ENCODE measurements around the gene TMPRSS13.

The TMPRSS13 gene

DNA sequence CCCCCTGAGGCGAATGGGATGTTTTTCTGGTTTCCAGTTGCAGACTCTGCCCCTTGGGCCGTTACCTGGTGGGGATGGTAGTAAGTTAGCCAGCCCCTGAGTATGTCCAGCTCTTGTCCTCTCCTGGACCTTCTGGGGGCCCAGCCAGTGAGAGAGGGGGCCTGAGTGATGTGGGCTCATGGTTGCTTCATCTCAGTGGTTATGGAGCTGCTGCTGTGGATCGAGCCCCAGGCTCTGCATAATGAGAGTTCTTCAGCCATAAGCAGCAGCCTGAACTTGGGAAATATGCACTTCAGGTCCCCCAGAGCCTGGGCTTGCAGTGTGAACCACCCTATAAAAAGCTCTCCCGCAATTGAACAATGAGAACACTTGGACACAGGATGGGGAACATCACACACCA is 5.9 kb downstream of the TMPRSS13 start:
- peaks cover 0 to 5% of the 10 kb centered on the region in 2 donors for H3K4me1 ChIP-seq (ENCODE audit: control insufficient read depth in 1 of 2, insufficient read depth in 2 of 2, low read length in 2 of 2)
- no peak overlapping the region for H3K27ac ChIP-seq (ENCODE audit: low read depth, low read length)
- no peak overlapping the region for H3K9ac ChIP-seq (ENCODE audit: low read depth in 1 of 2, low read length in 2 of 2)

DNA sequence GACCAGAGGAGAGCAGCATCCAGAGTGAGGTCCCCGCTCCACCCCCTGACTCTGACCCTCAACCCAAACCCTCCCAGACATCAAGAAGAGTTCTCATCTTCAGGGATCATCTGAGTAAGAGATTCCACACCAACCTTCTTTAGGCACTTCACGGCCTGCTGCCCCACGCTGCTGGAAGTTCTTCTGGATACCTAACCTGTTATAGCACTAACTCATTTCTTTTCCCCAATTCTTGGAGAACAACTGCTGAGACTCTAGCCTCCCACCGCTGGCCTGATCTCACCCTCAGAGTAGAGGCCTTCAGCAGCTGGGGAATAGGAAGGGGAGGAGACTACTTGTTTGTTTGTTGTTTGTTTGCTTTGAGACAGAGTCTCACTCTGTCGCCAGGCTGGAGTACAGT is 7.3 kb downstream of the TMPRSS13 start:
- no peaks in the 10 kb centered on the region for H3K36me3 ChIP-seq (ENCODE audit: control insufficient read depth in 1 of 2, insufficient read depth in 2 of 2, low read length in 2 of 2)
- no peak overlapping the region for H3K9ac ChIP-seq (ENCODE audit: low read depth in 1 of 2, low read length in 2 of 2)
- no peaks in the 10 kb centered on the region for H3K9me3 ChIP-seq (ENCODE audit: control insufficient read depth in 1 of 2, low read length in 2 of 2)
- H3K27ac ChIP-seq (ENCODE audit: low read depth, low read length), result no peak overlapping the region
- H3K4me1 ChIP-seq (ENCODE audit: control insufficient read depth in 1 of 2, insufficient read depth in 2 of 2, low read length in 2 of 2), result peaks cover 0 to 5% of the 10 kb centered on the region in 2 donors
- no peak overlapping the region for H3K4me3 ChIP-seq (ENCODE audit: low read depth in 1 of 2, low read length in 2 of 2)
- no peaks in the 10 kb centered on the region for H3K27me3 ChIP-seq (ENCODE audit: control insufficient read depth in 1 of 2, insufficient read depth in 2 of 2, low read length in 2 of 2)

More for the DNA sequence above, 5.9 kb downstream of the TMPRSS13 start:
- no peaks in the 10 kb centered on the region for H3K36me3 ChIP-seq (ENCODE audit: control insufficient read depth in 1 of 2, insufficient read depth in 2 of 2, low read length in 2 of 2)
- H3K27me3 ChIP-seq (ENCODE audit: control insufficient read depth in 1 of 2, insufficient read depth in 2 of 2, low read length in 2 of 2), result no peaks in the 10 kb centered on the region
- no peaks in the 10 kb centered on the region for H3K9me3 ChIP-seq (ENCODE audit: control insufficient read depth in 1 of 2, low read length in 2 of 2)
- no peak overlapping the region for H3K4me3 ChIP-seq (ENCODE audit: low read depth in 1 of 2, low read length in 2 of 2)

DNA sequence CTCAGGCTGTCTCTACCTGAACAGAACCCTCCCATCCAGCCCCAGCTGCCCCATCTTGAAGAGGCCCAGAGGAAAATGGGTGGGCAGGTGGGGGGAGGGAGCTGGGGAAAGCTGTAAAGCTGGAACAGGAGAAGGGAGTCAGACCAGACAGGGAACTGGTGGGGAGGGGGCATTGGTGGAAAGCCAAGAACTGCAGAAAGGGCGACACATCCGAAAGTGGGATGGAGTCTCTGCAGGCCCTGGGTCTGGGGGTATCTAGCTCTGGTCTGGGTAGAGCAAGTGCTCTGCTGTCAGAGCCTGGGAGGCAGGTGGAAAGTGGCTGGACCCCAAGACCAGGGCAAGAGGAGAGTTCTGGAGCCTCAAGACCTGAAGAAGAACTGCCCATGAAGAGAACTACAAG is 7.7 kb downstream of the TMPRSS13 start:
- Histone ChIP-seq H3K36me3 (ENCODE audit: control insufficient read depth in 1 of 2, insufficient read depth in 2 of 2, low read length in 2 of 2) (no peaks in the 10 kb centered on the region), H3K4me3 (ENCODE audit: low read depth in 1 of 2, low read length in 2 of 2) (no peak overlapping the region), H3K9me3 (ENCODE audit: control insufficient read depth in 1 of 2, low read length in 2 of 2) (no peaks in the 10 kb centered on the region), H3K4me1 (ENCODE audit: control insufficient read depth in 1 of 2, insufficient read depth in 2 of 2, low read length in 2 of 2) (peaks cover 0 to 5% of the 10 kb centered on the region in 2 donors), H3K27me3 (ENCODE audit: control insufficient read depth in 1 of 2, insufficient read depth in 2 of 2, low read length in 2 of 2) (no peaks in the 10 kb centered on the region), H3K27ac (ENCODE audit: low read depth, low read length) (no peak overlapping the region), H3K9ac (ENCODE audit: low read depth in 1 of 2, low read length in 2 of 2) (no peak overlapping the region)

DNA sequence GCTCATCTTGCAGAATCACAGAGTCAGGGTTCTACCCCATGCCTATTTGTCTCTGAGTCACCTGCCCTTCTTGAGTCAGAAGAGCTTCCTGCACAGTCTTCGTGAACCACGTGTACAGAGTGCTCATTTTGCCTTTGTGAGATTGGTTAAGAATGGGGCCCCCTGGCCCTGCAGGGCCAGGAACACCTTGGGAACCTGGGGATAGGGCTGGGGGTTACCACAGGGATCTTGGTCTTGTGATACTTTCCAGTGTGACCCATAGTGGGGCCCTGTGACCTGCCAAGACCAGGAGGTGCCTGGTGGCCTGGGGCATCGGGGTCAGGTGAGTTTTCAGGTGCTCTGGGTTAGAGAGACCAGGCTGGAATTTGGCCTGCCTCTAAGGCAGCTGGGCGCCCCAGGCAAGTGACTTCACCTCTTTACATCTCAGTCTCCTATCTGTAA is 9.4 kb downstream of the TMPRSS13 start:
- Histone ChIP-seq H3K27ac (ENCODE audit: low read depth, low read length) (no peak overlapping the region), H3K4me1 (ENCODE audit: control insufficient read depth in 1 of 2, insufficient read depth in 2 of 2, low read length in 2 of 2) (peaks cover 0 to 11% of the 10 kb centered on the region in 2 donors), H3K36me3 (ENCODE audit: control insufficient read depth in 1 of 2, insufficient read depth in 2 of 2, low read length in 2 of 2) (no peaks in the 10 kb centered on the region), H3K9me3 (ENCODE audit: control insufficient read depth in 1 of 2, low read length in 2 of 2) (no peaks in the 10 kb centered on the region), H3K27me3 (ENCODE audit: control insufficient read depth in 1 of 2, insufficient read depth in 2 of 2, low read length in 2 of 2) (no peaks in the 10 kb centered on the region), H3K9ac (ENCODE audit: low read depth in 1 of 2, low read length in 2 of 2) (no peak overlapping the region), H3K4me3 (ENCODE audit: low read depth in 1 of 2, low read length in 2 of 2) (no peak overlapping the region)

DNA sequence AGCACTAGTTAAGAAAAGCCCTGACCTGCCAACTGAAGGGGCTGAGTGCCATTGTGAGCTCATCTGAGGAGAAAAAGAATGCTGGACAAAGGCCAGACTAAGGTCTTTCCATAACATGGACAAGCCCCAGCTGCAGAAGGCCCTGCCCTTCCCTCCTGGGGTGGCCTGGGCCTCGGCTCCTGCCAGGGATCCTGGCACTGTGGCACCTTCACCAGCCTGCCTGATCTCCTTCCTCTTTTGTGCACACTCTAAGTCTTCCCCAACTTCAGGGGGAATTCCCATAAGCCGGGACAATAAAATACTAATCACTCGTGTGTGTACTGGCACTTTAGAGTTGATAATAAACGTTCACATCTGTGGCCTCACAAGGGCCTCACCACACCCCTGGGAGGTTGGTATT is 9.9 kb downstream of the TMPRSS13 start:
- no peak overlapping the region for H3K9ac ChIP-seq (ENCODE audit: low read depth in 1 of 2, low read length in 2 of 2)
- H3K4me3 ChIP-seq (ENCODE audit: low read depth in 1 of 2, low read length in 2 of 2), result no peak overlapping the region
- peaks cover 0 to 12% of the 10 kb centered on the region in 2 donors for H3K4me1 ChIP-seq (ENCODE audit: control insufficient read depth in 1 of 2, insufficient read depth in 2 of 2, low read length in 2 of 2)
- H3K9me3 ChIP-seq (ENCODE audit: control insufficient read depth in 1 of 2, low read length in 2 of 2), result no peaks in the 10 kb centered on the region
- no peaks in the 10 kb centered on the region for H3K36me3 ChIP-seq (ENCODE audit: control insufficient read depth in 1 of 2, insufficient read depth in 2 of 2, low read length in 2 of 2)
- H3K27me3 ChIP-seq (ENCODE audit: control insufficient read depth in 1 of 2, insufficient read depth in 2 of 2, low read length in 2 of 2), result no peaks in the 10 kb centered on the region
- no peak overlapping the region for H3K27ac ChIP-seq (ENCODE audit: low read depth, low read length)

DNA sequence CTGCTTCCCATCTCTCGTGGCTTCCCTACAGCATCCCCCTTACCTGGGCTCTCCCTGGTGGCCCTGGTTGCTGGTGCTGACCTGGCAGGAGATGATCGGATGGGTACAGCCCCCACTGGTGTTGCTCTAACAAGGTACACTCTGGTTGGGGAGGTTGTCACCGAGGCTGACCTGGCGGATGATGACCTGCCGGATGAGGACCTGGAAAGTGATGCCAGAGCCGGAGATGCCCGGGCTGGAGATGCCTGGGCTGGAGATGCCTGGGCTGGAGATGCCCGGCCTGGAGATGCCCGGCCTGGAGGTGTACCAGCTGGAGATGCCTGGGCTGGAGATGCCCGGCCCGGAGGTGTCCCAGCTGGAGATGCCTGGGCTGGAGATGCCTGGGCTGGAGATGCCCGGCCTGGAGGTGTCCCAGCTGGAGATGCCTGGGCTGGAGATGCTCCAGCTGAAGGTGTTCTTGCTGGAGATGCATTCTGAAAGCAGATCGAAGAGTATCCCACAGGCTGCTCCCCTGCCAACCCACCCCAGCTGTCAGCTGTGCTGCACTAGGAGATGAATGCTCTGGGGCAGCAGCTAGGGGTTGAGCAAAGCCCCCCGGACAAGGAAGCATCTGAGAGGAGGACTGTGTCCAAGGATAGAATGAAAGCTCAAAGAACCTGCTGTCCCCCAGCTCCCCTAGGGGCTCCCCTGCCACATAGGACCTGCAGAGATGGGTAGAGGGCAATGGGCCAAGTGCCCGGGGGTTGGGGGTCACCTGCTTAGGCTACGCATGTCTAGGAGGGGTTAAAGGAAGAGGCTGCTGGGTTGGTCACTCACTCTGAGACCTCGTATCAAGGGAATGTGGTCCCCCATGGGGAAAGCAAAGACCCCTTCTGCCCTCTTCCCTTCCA is 10.6 kb downstream of the TMPRSS13 start:
- Histone ChIP-seq H3K4me3 (ENCODE audit: low read depth in 1 of 2, low read length in 2 of 2) (no peak overlapping the region), H3K4me1 (ENCODE audit: control insufficient read depth in 1 of 2, insufficient read depth in 2 of 2, low read length in 2 of 2) (peaks cover 0 to 12% of the 10 kb centered on the region in 2 donors), H3K9ac (ENCODE audit: low read depth in 1 of 2, low read length in 2 of 2) (no peak overlapping the region), H3K27ac (ENCODE audit: low read depth, low read length) (no peak overlapping the region), H3K9me3 (ENCODE audit: control insufficient read depth in 1 of 2, low read length in 2 of 2) (no peaks in the 10 kb centered on the region), H3K36me3 (ENCODE audit: control insufficient read depth in 1 of 2, insufficient read depth in 2 of 2, low read length in 2 of 2) (no peaks in the 10 kb centered on the region), H3K27me3 (ENCODE audit: control insufficient read depth in 1 of 2, insufficient read depth in 2 of 2, low read length in 2 of 2) (no peaks in the 10 kb centered on the region)

DNA sequence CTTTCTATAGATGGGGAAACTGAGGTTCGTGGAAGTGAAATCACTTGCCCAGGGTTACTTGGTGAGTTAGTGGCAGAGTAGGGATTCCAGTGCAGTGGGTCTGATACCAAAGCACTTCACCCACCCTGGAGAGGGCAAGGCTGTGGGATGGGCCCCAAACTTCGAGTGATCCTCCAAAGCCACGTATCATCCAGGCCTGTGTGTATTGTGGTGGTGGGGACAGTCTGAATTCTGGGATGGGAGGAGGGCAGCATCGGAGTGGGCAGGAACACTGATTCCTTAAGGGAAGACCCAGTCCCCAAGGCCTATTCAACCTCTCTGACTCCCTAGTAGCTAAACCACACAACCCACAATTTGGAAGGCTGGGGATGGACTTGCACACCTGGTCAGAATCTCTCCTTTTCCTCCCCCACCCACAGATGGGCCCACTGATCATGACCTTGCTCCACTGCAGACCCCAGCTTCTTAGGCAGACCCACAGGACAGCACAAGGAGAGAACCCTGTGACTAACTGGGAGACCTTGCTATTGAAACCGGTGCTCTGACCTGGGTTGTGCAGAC is 11.5 kb downstream of the TMPRSS13 start:
- H3K4me1 ChIP-seq (ENCODE audit: control insufficient read depth in 1 of 2, insufficient read depth in 2 of 2, low read length in 2 of 2), result peaks cover 0 to 12% of the 10 kb centered on the region in 2 donors

DNA sequence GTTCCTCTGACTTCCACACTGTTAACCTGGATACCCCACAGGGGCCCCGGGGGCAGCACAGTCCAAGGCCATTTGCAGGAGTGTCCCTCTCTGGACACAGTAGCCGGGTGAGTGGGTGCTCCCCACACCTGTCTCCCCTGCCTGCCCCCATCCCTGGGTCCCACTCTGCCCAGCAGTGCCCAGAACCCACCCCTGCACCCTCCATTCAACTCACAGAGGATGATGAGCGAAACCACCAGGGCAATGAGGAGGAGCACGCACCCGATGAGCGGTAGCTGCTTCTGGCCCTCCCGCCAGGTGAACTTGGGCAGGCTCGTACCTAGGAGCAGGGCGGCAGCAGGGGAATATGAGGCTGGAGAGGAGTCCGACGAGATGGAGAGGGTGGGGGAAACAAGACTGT is 12.2 kb downstream of the TMPRSS13 start:
- H3K27ac ChIP-seq (ENCODE audit: low read depth, low read length), result no peak overlapping the region
- no peaks in the 10 kb centered on the region for H3K9me3 ChIP-seq (ENCODE audit: control insufficient read depth in 1 of 2, low read length in 2 of 2)
- no peaks in the 10 kb centered on the region for H3K27me3 ChIP-seq (ENCODE audit: control insufficient read depth in 1 of 2, insufficient read depth in 2 of 2, low read length in 2 of 2)

More for the DNA sequence above, 11.5 kb downstream of the TMPRSS13 start:
- Histone ChIP-seq H3K9me3 (ENCODE audit: control insufficient read depth in 1 of 2, low read length in 2 of 2) (no peaks in the 10 kb centered on the region), H3K9ac (ENCODE audit: low read depth in 1 of 2, low read length in 2 of 2) (no peak overlapping the region), H3K27ac (ENCODE audit: low read depth, low read length) (no peak overlapping the region), H3K36me3 (ENCODE audit: control insufficient read depth in 1 of 2, insufficient read depth in 2 of 2, low read length in 2 of 2) (no peaks in the 10 kb centered on the region), H3K4me3 (ENCODE audit: low read depth in 1 of 2, low read length in 2 of 2) (no peak overlapping the region), H3K27me3 (ENCODE audit: control insufficient read depth in 1 of 2, insufficient read depth in 2 of 2, low read length in 2 of 2) (no peaks in the 10 kb centered on the region)

DNA sequence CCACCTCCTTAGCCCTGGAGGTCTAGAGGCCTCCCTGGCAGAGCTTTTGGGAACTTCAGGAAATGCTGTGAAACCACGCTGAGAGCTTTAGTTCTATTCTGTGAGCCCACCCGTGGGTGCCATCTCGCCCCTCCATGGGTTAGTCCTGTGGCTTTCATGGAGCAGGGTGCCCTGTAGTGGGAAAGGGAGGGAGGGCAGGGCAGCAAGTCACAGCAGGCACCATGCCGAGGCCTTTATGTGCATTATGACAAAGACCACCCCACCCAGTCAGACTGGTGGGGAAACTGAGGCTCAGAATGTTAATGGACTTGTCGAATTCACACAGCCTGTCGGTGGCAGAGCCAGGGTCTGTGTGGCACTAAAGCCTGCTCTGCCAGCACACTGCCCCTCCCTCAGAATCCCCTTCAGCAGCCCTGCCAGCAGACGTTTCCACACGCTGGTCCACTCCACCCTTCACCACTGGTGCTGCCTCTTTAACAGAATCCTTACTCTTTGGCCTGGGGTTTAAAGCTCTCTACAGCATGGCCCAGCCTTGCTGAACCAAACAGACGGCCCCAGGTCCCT is 13.4 kb downstream of the TMPRSS13 start:
- H3K36me3 ChIP-seq (ENCODE audit: control insufficient read depth in 1 of 2, insufficient read depth in 2 of 2, low read length in 2 of 2), result no peaks in the 10 kb centered on the region
- H3K4me1 ChIP-seq (ENCODE audit: control insufficient read depth in 1 of 2, insufficient read depth in 2 of 2, low read length in 2 of 2), result peaks cover 0 to 12% of the 10 kb centered on the region in 2 donors
- no peak overlapping the region for H3K4me3 ChIP-seq (ENCODE audit: low read depth in 1 of 2, low read length in 2 of 2)
- H3K9ac ChIP-seq (ENCODE audit: low read depth in 1 of 2, low read length in 2 of 2), result no peak overlapping the region
- no peaks in the 10 kb centered on the region for H3K9me3 ChIP-seq (ENCODE audit: control insufficient read depth in 1 of 2, low read length in 2 of 2)
- H3K27ac ChIP-seq (ENCODE audit: low read depth, low read length), result no peak overlapping the region
- no peaks in the 10 kb centered on the region for H3K27me3 ChIP-seq (ENCODE audit: control insufficient read depth in 1 of 2, insufficient read depth in 2 of 2, low read length in 2 of 2)

More for the DNA sequence above, 12.2 kb downstream of the TMPRSS13 start:
- H3K4me3 ChIP-seq (ENCODE audit: low read depth in 1 of 2, low read length in 2 of 2), result no peak overlapping the region
- no peaks in the 10 kb centered on the region for H3K36me3 ChIP-seq (ENCODE audit: control insufficient read depth in 1 of 2, insufficient read depth in 2 of 2, low read length in 2 of 2)
- H3K4me1 ChIP-seq (ENCODE audit: control insufficient read depth in 1 of 2, insufficient read depth in 2 of 2, low read length in 2 of 2), result peaks cover 0 to 12% of the 10 kb centered on the region in 2 donors
- H3K9ac ChIP-seq (ENCODE audit: low read depth in 1 of 2, low read length in 2 of 2), result no peak overlapping the region

DNA sequence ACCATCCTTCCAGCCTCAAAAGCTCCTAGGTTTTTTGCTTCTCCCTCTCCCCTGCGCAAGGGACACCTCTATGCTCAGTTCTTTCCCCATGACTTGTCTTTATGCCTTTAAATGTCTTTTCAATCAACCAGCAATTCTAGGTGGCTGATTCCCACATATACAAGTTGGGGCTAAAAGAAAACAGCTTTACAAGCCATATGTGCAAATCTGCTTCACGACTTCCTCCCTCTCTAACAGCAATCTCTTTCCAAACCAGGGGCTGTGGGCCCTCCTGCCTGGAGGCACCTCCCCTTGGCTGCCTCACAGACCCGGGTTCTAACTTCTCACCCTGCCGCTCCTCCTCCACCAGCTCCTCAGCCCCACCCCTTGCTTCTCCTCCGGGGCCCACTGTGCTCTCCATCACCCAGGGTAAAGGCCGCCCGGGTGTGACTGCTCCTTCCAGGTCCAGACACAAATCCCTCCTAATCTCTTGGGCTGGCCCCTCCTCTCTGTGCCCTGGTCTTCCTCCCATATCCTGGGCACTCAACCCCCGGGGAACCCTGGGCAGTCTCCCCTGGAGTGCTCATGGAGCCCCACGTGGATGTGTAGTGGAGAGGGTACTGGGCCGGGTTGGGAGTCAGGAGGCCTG is 14.1 kb downstream of the TMPRSS13 start:
- H3K27me3 ChIP-seq (ENCODE audit: control insufficient read depth in 1 of 2, insufficient read depth in 2 of 2, low read length in 2 of 2), result no peaks in the 10 kb centered on the region
- peaks cover 0 to 18% of the 10 kb centered on the region in 2 donors for H3K4me1 ChIP-seq (ENCODE audit: control insufficient read depth in 1 of 2, insufficient read depth in 2 of 2, low read length in 2 of 2)
- no peak overlapping the region for H3K27ac ChIP-seq (ENCODE audit: low read depth, low read length)
- no peaks in the 10 kb centered on the region for H3K9me3 ChIP-seq (ENCODE audit: control insufficient read depth in 1 of 2, low read length in 2 of 2)
- no peak overlapping the region for H3K9ac ChIP-seq (ENCODE audit: low read depth in 1 of 2, low read length in 2 of 2)
- H3K4me3 ChIP-seq (ENCODE audit: low read depth in 1 of 2, low read length in 2 of 2), result no peak overlapping the region
- H3K36me3 ChIP-seq (ENCODE audit: control insufficient read depth in 1 of 2, insufficient read depth in 2 of 2, low read length in 2 of 2), result no peaks in the 10 kb centered on the region

Data from duodenal mucosa (tissue), 2 donors.